NCI-H1930 (cell line): ENCODE results near the gene OSBP.
"Not testable (repeated sequence)": the region's sequence is repeated elsewhere in the genome, so short reads cannot be mapped to it uniquely, and the experiment has no call there.

Source experiments
- DNase-seq, 2 experiments: peaks; one replicate each; lab custom pipeline; 2025; lab: John Stamatoyannopoulos, UW

The OSBP gene

DNA sequence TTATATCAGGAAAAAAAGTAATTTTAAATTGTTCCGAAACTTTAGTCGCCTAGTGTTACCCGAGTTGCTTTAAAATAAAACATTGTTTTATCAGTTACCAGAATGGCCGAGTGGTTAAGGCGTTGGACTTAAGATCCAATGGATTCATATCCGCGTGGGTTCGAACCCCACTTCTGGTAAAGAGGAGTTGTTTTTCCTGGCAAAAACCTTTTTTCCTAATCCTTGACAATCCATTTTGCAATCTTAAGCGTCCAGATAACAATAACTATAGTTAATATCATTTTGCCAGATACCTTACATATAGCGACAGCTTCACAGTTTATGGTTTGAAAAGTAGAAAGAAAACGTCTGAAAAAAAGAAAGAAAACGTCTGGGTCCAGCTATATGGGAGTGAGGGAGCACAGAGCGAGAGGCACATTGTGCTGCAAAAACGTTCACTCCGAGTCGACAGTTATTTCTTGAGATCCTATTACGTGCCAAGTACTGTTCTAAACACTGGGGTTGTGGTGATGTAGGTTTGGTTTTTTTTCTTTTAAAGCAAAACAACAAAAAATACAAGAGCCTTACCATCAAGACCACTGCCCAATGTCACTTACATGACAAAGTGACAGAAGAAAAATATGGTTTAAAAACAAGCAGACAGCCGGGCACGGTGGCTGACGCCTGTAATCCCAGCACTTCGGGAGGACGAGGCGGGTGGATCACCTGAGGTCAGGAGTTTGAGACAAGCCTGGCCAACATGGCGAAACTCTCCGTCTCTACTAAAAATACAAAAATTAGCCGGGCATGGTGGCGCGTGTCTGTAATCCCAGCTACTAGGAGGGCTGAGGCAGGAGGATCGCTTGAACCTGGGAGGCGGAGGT is 63.7 kb downstream of the OSBP start:
- no peak for DNase-seq

DNA sequence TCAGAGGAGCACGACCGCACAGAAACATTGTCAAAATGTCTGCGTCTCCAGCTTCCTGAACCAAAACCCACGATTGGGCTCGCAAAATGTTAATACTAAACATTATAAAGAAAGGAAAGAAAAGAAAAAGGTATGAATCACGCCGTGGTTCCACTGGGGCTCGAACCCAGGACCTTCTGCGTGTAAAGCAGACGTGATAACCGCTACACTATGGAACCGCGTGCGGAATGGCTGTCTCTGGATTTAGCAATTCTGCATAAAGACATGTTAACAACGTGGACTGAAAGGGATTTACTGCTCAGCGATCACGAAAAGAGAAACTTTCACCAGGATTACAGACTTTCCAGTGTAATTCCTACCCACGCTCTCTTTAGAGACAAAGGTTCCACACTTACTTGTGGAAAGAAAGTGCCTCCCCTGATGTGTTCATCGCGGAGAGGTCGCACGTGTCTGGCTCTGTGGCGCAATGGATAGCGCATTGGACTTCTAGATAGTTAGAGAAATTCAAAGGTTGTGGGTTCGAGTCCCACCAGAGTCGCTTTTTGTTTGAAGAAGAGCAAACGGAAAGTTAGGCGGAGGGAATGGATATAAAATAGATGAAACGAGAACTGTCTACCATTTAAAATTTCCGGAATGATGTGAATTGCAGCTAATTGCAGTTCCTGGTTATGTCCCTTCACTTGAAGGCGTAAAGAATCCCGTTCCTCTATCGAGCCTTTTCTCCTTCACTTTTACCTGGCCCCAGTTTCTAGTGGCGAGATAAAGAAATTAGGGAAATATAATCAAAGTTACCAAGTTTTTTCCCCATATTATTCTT is 64.5 kb downstream of the OSBP start:
- DNase-seq = peak; percentile 78 to 82

GRCh38 chr11:59550368-59550841 is 65.2 kb downstream of the OSBP start:
- peak; percentile 89 to 92 for DNase-seq

GRCh38 chr11:59548309-59548656 is 67.3 kb downstream of the OSBP start:
- no peak for DNase-seq

DNA sequence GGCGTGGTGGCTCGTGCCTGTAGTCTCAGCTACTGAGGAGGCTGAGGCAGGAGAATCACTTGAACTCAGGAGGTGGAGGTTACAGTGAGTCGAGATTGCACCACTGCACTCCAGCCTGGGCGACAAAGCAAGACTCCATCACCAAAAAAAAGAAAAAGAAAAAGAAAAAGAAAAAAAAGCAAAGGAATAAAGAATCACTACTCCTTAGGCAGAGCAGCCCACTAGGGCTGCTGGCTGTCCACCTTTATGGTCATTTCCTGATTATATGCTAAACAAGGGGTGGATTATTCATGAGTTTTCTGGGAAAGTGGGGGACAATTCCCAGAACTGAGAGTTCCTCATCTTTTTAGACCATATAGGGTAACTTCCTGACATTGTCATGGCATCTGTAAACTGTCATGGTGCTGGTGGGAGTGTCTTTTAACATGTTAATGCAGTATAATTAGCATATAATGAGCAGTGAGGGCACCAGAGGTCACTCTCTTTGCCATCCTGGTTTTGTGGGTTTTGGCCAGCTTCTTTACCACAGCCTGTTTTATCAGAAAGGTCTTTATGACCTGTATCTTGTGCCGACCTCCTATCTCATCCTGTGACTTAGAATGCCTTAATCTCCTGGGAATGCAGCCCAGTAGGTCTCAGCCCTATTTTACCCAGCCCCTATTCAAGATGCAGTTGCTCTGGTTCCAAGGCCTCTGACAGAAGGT is 67.8 kb downstream of the OSBP start:
- DNase-seq = not testable (repeated sequence)

DNA sequence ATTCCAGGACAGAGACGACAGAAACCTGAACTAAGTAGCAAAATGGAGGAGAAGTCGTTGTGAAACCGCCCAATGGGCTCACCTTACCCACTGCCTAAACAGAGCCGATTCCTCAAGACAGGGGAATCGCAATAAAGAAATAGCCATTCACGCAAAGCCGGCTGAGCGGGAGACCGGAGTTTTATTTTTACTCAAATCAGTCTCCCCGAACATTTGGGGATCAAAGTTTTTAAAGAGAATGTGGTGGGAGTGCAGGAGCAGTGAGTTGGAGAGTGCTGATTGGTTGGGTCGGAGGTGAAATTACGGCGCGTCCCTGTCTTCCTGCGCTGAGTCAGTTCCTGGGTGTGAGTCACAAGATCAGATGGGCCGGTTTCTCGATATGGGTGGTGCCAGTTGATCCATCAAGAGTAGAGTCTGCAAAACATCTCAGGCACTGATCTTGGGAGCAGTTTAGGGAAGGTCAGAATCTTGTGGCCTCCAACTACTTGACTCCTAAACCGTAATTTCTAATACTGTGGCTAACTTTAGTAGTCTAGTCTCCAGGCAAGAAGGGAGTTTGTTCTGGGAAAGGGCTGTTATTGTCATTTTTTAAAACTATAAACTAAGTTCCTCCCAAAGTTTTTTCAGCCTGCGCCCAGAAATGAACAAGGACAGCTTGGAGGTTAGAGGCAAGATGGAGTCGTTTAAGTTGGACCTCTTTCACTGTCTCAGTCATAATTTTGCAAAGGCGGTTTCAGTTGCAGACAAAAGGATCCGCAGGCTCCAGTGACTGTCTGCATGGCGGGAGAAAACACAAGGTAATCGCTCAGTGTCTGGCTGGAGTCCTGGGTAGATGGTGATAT is 70.2 kb downstream of the OSBP start:
- DNase-seq = peak; percentile 30 to 62

DNA sequence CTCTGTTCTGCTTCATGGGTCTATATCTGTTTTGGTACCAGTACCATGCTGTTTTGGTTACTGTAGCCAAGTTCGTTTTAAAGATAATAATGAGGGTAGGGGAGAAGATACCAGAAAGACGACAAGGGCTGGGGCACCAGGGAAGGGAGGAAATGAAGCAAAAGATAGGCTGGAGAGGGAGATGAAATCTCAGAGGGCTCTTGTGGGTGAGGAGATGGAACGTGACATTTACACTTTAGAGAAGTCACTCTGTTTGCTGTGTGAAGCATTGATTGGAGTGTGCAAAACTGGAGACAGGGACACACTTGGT is 70.8 kb downstream of the OSBP start:
- no peak for DNase-seq

DNA sequence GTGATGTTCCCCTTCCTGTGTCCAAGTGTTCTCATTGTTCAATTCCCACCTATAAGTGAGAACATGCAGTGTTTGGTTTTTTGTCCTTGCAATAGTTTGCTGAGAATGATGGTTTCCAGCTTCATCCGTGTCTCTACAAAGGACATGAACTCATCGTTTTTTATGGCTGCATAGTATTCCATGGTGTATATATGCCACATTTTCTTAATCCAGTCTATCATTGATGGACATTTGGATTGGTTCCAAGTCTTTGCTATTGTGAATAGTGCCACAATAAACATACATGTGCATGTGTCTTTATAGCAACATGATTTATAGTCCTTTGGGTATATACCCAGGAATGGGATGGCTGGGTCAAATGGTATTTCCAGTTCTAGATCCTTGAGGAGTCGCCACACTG is 71.9 kb downstream of the OSBP start:
- DNase-seq = not testable (repeated sequence)

- no peak for DNase-seq
These were observed 73.3 kb downstream of the OSBP start for GRCh38 chr11:59542142-59542810.

DNA sequence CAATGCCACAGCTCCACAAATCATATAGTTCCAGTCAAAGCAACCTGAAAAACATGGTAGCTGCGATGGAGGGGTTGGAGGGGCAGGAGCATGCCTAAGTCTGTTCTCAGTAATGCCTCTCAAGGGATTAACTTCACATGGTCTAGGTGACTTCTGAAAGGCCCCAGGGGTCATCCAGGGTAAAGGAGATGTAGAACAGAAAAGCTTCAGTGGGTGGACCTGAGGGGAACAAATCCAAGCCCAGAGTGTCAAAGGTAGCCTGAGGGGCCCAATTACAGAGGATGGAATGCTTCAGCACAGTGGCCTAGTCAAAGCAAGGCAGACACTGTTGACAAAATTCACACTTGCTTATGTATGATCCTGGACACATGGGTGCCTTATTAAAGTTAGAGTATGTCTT is 80.9 kb downstream of the OSBP start:
- DNase-seq = no peak

GRCh38 chr11:59532620-59533019 is 83.0 kb downstream of the OSBP start:
- DNase-seq = no peak

- no peak for DNase-seq
These were observed 86.9 kb downstream of the OSBP start for GRCh38 chr11:59528711-59529110.
